ENCODE results near the gene ACAD9. TPM values are rescaled to one million over a fixed set of nuclear protein-coding genes. Genes with fewer than 3 reads are reported as not detected.
A peak's percentile ranks its signal among the peaks of the same experiment; 100 is the strongest.
"Not testable (repeated sequence)": the region's sequence is repeated elsewhere in the genome, so short reads cannot be mapped to it uniquely, and the experiment has no call there.

ACAD9 gene
- polyA plus RNA-seq, result 10 to 100 TPM; 13.5 to 28.3 (median 23.5) TPM

DNA sequence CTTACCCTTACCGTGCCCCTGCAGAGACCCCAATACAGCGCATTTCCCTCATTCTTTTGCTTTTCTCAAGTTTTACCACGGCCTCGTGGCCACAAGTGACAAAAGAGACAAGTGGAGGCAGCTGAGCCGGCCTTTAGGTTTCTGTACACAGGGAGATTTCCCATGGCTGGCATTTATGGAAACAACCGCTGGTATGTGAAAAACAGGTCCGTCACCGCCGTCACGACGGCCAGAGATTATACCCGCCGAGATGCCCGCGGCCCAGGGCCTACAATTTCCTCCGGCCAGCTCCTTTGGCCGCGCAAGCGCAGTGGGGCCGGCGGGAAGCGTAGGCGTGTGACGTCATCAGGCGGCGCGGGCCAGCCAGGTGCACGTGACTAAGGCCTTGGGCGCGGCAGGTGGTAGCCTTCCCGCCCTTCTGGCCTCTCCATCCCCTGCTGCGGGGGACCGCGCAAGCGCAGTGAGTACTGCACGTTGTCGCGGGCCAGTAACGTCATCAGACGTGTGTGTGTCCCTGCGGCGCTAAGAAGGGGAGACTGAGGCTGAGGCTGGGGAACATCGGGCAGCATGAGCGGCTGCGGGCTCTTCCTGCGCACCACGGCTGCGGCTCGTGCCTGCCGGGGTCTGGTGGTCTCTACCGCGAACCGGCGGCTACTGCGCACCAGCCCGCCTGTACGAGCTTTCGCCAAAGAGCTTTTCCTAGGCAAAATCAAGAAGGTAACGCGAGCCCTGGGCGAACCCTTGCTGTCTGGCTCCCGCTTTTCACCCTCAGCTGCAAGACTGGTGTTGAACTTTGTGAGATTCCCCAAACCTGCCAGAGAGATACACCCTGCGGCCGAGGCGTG, at the start of gene ACAD9:
Gene ACAD9, plus strand, starts transcription at position 496 of the 845 bp plus-strand sequence. Its CDS starts 72 bp downstream, at position 568.
- H3K27ac ChIP-seq (ENCODE audit: low read depth, low read length), result peak within 1 kb of the TSS; percentile 99
- 0 to 1% (median 0%) methylated on average over 65 of the region's 65 CpGs for WGBS, 3 donors

DNA sequence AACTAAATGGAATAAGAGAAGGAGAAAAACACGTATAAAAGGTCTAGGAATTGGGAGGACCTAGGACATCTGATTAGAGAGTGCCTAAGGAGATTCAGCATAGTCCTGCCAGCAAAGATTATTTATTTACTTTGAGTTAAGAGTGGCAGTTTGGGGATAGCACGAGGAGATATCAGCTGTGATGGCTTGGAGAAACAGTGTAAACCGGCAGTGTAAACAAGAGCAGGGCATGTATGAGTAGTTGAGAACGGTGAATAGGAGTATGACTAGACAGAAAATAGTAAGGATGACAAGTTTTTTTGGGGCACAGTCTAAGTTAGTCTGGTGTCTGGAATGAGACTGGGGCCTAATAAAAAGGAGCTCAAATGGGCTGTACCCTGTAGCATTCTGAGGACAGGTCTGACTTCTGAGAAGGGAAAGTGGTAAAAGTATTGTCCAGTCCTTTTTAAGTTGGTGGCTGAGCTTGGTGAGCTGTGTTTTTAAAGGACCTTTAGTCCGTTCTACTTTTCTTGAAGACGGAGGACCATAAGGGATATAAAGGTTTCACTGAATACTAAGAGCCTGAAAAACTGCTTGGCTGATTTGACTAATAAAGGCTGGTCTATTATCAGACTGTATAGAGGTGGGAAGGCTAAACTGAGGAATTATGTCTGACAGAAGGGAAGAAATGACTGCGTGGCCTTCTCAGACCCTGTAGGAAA, 49.3 kb upstream of the ACAD9 start:
- WGBS, 3 donors, result 76 to 82% (median 82%) methylated on average over 7 of the region's 7 CpGs
- H3K27ac ChIP-seq (ENCODE audit: low read depth, low read length), result not testable (repeated sequence)

DNA sequence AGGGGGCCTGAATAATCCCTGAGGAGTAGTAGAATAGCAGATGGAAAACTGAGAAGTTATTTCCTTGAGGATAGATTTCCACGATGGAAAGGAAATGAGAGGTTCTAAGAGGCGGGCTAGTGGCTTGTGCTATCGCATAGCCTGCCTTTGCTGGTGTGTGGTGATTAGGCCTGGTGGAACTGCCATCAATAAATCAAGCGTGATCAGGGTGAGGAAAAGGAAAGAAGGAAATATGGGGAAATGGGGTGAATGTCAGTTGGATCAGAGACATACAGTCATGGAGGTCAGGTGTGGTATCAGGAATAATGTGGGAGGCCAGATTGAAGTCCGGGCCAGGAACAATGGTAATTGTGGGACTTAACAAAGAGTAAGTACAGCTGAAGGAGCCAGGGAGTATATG, 48.7 kb upstream of the ACAD9 start:
- H3K27ac ChIP-seq (ENCODE audit: low read depth, low read length), result not testable (repeated sequence)
- WGBS, 3 donors, result 80 to 89% (median 83%) methylated on average over 5 of the region's 5 CpGs

DNA sequence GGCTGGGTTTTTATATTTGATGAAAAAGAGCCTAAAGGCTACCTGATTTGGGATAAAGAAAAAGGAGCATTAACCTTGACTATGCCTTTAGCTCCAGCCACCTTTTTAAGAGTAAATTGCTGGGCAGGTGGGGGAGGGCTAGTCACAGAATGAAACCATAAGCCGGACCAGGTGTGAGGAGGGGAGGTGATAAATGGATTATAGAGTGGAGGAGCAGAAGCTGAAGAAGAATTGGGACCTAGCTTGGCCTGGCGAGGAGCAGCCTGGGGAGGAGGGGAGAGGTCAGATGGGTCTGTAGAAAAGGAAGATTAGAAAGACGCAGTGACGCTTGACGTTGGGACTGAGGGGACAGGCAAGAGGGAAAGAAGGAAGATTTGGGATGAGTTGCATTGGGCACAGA, 46.4 kb upstream of the ACAD9 start:
- WGBS, 3 donors, result 55 to 82% (median 81%) methylated on average over 5 of the region's 5 CpGs
- H3K27ac ChIP-seq (ENCODE audit: low read depth, low read length), result not testable (repeated sequence)

DNA sequence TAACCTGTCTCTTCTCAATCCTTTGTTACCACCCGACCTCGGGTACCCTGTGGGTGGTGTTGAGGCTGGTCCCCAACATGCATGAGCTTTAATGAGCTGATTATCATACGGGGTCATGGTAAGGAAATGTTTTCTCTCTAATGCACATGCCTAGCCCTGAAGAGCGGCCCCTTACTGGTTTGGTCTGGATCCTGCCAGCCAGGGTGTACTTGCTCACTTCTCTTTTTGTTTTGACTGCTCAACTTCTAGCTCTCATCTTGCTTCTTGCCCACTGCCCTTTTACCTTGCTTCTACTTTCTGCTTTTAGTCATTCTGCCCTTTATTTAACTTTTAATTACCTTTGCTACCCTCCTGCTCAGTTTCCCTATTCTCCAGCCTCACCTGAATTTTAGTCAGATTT, 44.3 kb upstream of the ACAD9 start:
- WGBS, 3 donors, result 82 to 94% (median 87%) methylated on average over 4 of the region's 4 CpGs
- H3K27ac ChIP-seq (ENCODE audit: low read depth, low read length), result no peak overlapping the region

DNA sequence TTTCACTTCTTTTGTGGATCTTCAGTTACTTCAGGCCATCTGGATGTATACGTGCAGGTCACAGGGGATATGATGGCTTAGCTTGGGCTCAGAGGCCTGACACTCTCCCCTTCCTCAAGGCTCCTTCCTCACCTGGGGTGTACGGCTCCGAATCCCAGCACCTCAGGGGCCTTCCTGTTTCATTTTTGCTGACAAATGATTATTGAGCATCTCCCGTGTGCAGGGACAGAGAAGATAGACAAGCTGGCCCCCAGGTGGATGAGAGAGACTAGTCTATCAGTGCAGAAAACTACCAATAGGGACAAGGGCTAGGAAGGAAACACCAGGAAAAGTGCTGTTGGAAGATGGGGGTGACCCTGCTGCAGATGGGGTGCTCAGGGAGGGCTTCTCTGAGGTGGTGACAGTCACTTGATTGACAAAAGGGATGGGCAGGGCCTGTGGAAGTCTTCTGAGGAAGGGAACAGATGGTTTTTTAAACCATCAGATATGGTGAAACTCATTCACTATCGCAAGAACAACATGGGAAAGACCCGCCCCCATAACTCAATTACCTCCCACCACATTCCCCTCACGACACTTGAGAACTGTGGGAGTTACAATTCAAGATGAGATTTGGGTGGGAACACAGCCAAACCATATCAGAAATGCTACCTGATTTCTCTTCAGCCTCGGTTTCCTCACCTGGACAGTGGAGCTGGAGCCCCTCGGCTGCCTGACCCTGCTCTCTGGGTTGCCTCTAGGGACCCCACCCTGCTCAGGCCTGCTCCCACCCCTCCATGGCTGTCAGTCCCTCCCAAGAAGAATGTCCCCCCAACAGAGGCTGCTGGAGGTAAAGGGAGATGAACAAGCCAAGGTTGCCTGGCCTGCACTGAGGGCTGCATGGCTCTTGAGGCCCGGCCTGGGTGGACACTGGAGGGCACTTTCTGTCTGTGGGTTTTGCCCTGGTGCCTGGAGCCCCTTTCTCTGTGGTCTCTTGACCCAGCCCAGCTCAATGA, 37.2 kb upstream of the ACAD9 start:
- no peak overlapping the region for H3K27ac ChIP-seq (ENCODE audit: low read depth, low read length)
- WGBS, 3 donors, result 74 to 83% (median 79%) methylated on average over 10 of the region's 10 CpGs

DNA sequence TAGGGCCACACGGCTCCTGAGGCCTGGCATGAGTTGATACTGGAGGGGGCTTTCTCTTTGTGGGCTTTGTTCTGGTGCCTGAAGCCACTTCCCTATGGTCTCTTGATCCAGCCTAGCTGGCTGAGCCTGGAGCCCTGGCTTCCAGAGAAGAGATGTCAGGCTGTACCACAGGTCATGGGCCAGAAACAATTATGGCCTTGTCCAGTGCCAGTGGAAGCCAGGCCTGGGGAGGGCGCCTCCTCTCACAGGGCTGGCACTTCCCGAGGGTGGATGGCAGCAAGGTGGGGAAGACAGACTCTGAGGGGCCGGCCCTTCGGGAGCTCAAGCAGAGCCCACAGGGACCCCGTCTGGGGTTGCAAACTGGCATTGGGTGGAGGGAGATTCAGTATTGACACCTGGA, 34.9 kb upstream of the ACAD9 start:
- WGBS, 3 donors, result 88 to 99% (median 93%) methylated on average over 6 of the region's 6 CpGs
- H3K27ac ChIP-seq (ENCODE audit: low read depth, low read length), result no peak overlapping the region

DNA sequence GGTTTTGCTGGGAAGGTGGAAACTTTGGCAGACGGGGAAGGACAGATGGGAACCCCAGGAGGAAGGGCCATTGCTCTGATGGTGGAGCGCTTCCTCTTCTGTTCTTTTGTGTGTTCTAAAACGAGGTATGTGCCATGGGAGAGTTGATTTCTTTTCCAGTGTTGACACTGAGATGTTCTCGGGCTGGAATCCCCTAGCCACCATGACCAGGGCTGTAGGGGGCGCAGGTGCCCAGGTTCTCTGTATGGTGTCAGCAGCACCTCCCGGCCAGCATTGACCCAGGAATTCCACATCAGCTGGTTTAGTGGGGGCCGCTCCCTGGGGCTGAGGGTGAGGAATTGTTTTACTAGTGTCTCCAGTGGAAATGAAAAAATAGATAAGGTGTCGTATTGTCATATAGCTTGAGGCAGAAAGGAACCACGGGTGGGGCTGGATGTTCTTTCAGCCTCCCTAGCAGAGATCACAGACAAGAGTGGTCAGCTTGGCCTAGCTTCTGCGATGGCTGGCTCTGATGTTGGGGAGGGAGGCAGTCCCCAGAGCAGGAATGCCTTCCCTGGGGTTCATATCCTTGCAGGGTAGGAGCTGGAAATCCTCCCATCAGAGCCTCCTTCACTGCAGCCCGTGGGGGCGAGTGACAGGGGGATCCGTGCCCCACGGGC, 34.2 kb upstream of the ACAD9 start:
- H3K27ac ChIP-seq (ENCODE audit: low read depth, low read length), result no peak overlapping the region

DNA sequence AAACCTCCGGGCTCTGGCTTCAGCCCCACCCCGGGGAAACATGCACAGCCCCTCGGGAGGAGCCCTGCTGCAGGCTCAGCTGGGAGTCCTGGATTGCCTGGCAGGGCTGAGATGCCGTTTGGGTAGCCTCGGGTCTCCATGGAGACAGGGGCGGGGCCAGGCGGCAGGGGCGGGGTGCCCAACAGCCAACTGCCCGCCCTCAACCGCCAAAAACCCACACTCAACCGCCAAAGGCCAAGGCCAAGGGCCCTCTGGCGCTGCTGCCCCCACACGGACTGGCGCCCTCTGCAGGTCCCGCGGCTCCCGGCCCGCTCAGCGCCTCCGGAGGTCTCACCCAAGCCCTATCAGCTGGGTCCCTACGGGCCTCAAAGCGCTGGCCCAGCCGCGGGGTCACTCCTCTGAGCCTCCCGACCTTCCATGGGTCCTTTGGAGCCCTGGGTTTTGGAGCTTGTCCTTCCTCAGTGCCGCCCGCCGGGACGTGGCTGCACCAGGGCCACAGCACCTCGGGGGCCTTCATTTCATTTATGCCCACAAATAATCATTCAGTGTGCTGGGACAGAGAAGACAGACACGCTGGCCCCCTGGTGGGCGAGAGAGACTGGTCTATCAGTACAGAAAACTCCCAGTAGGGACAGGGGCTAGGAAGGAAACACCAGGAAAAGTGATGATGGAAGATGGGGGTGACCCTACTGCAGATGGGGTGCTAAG, 33.5 kb upstream of the ACAD9 start:
- no peak overlapping the region for H3K27ac ChIP-seq (ENCODE audit: low read depth, low read length)
- 2 to 4% (median 2%) methylated on average over 30 to 32 of the region's 32 CpGs for WGBS, 3 donors

More for the DNA sequence above, 34.2 kb upstream of the ACAD9 start:
- 34 to 36% (median 34%) methylated on average over 14 of the region's 14 CpGs for WGBS, 3 donors

DNA sequence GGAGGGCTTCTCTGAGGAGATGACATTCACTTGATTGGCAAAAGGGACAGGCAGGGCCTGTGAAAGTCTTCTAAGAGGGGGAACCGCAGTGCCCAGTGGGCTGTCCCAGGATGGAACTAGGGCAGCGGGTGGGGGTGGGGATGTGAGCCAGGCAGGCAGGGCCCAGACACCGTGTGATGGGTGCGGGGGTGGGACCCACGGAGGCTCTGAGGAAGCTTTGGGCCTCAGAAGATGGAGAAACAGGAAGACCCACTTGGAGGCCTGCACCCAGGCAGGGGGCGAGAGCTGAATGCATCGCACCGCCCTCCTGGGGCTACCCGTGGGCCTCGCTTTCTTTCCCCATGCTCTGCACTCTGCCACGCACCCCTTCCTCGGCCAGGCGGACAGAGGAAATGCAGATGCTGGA, 32.9 kb upstream of the ACAD9 start:
- no peak overlapping the region for H3K27ac ChIP-seq (ENCODE audit: low read depth, low read length)
- 46 to 77% (median 60%) methylated on average over 13 of the region's 13 CpGs for WGBS, 3 donors

DNA sequence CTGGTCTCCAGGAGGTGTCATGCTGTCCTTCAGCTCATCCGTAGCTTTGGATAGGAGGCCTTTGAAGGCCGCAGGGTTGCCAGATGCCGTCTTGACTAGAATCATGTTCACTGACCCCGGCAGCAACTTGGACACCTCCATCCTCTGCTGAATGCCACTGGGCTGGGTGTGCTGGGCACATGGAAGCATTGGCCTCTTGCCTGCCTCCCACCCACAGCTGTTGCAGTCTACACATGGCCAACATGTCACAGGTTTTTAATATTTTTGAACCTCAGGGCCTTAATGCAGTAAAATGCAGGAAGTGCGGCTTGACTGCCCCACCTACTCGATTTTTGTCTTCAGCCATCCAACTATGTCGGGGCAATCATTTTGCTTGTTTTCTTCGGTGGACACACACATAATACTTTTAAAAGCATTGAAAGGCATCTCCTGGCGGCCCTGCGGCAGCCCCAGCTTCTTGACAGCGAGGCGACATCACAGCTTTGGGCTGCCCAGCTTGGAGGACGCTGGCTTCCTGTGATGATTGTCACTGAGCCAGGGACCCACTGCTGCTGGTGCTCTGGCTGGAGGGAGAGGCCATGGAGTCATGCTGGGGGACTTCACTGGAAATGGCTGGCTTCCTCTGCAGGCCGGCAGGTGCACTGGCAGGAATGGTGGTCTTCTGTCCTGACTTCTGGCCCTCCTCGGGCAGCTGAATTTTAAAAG, 31.6 kb upstream of the ACAD9 start:
- H3K27ac ChIP-seq (ENCODE audit: low read depth, low read length), result no peak overlapping the region
- WGBS, 3 donors, result 86 to 89% (median 89%) methylated on average over 15 of the region's 15 CpGs

DNA sequence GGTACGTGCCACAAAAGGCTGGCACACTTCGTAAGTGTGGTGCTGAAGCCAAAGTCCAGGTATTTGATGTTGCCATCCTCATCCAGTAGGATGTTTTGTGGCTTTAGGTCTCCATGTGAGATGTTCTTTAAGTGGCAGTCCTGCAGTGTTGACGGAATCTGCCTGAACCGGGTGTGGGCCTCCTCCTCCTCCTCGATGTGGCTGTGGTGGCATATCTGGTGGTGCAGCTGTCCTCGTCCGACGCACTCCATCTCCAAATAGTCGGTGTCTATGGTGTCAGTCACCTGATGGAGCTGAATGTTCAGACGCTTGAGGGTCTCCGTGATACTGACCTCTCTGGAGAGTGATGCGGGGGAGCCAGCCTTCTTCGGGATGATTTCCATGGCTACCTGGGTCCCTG, 30.5 kb upstream of the ACAD9 start:
- no peak overlapping the region for H3K27ac ChIP-seq (ENCODE audit: low read depth, low read length)
- WGBS, 3 donors, result 90 to 95% (median 95%) methylated on average over 13 of the region's 13 CpGs

DNA sequence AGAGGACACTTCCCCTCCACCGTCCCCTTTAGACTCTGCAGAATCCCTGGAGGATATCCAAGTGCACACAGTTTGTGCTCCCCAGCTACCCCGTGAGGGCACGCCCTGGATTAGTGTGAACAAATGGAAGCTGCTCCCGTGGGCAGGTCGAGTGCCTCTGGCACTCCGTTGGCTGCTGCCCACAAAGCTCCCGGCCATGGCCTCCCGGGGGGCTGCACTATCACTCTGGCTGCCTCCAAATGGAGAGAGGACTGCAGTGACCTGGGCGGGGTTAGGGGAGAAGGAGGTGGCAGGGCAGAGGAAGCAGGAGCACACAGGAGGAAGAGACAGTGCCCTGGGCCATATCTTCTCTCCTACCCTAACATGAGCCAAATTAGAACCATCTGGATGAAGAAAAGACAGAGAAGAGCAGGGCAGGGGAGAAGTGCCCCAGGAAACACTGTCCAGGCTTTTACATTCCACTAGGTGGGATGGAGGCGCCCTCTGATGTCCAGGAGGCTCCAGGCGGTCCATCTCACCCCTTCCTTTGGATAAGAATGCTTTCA, 29.4 kb upstream of the ACAD9 start:
- H3K27ac ChIP-seq (ENCODE audit: low read depth, low read length), result no peak overlapping the region
- 58 to 65% (median 59%) methylated on average over 11 of the region's 11 CpGs for WGBS, 3 donors

DNA sequence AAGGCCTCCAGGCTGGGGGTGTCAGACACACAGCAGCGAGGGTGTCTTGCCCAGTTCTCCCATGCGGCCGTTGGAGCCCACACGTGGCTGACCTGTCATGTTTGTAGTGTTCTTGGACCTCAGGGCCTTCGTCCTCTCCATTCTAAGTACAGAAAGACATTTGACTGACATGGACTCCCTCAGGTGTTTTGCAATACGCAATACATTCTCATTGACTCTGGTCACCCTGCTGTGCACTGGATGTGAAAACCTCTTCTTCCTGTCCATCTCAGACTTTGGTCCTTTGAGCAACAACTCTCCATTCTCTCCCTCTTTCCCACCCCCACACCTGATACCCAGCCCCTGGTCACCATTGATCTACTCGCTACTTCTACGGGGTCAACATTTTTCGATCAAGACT, 28.9 kb upstream of the ACAD9 start:
- 87 to 95% (median 93%) methylated on average over 9 of the region's 9 CpGs for WGBS, 3 donors
- no peak overlapping the region for H3K27ac ChIP-seq (ENCODE audit: low read depth, low read length)

DNA sequence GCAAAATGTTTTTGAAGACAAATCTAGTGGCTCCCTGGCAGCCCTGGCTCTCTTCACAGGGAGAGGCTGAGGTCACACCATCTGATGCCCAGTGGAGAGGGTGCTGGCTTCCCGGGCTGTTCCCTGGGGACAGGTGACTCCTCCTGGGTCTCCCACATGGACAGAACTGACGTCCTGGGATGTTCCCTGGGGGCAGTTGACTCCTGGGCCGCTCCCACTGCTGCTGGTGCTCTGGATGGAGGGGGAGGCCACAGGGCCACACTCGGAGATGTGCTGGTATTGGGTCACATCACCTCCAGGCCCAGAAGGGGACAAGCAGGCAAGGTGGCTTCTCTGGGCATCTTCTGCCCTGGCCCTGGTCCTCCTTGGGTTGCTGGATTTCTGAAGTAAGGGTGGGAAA, 27.8 kb upstream of the ACAD9 start:
- H3K27ac ChIP-seq (ENCODE audit: low read depth, low read length), result no peak overlapping the region
- 60 to 81% (median 64%) methylated on average over 4 of the region's 4 CpGs for WGBS, 3 donors

DNA sequence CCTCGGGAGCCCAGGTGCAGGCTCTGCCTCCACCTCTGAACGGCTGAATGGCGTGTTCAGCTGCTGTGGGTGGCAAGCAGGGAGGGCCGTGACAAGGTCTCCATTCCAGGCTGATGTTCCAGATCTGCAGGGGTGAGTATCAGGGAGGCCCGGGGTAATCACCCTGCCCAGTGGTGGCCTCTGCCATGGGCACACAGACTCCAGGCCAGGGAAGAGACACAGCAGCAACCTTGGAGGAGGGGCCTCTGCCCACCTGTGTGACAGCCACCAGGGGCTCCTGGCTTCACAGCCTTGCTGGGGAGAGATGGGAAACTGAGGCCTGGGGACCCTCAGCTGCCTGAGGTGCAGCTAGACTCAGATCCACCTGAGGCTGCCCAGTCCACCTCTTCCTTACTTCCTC, 25.6 kb upstream of the ACAD9 start:
- H3K27ac ChIP-seq (ENCODE audit: low read depth, low read length), result no peak overlapping the region
- WGBS, 3 donors, result 94 to 96% (median 94%) methylated on average over 5 of the region's 5 CpGs

DNA sequence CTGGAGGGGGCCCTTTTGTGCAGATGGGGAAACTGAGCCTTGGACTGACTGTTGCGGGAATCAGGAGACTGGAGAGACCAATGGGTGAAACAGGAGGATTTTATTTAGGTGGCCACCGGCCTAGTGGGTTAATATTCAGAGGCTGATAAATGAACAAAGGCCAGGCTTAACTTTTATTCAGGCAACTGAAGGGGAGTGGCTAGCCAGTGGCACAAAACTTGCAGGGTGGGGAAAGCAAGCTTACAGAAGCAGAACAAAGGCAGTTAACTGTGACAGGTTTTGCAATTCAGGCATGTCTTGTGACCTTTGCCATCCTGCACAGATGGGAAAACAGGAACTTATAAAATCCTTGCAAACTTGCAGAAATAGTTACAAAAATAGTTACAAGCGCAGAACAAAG, 24.9 kb upstream of the ACAD9 start:
- H3K27ac ChIP-seq (ENCODE audit: low read depth, low read length), result no peak overlapping the region
- WGBS, 3 donors, result 64 to 79% (median 75%) methylated on average over 3 of the region's 3 CpGs
